Fibroblast of skin of abdomen (primary cell): Measurements from ENCODE around the gene RFC3.
"Not testable (repeated sequence)": the region's sequence is repeated elsewhere in the genome, so short reads cannot be mapped to it uniquely, and the experiment has no call there.

Source experiments
- DNase-seq: peaks from one replicate; pipeline ENCODE4 v3.0.0-alpha.2; 2013

Gene RFC3

DNA sequence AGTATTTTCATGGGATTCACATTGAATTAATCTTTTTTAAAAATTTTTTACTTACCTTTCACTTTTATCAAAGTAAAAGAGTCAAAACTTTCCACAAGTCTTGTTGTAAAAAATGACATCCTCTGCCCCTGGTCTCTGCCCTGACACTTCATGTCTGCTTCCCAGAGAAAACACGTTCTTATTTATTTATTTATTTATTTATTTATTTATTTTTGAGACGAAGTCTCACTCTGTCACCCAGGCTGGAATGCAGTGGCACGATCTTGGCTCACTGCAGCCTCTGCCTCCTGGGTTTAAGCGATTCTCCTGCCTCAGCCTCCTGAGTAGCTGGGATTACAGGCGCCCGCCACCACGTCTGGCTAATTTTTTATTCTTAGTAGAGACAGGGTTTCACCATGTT, 5.1 kb upstream of the RFC3 start:
- not testable (repeated sequence) for DNase-seq

GRCh38 chr13:33815011-33815550, 2.9 kb upstream of the RFC3 start:
- DNase-seq = no peak

DNA sequence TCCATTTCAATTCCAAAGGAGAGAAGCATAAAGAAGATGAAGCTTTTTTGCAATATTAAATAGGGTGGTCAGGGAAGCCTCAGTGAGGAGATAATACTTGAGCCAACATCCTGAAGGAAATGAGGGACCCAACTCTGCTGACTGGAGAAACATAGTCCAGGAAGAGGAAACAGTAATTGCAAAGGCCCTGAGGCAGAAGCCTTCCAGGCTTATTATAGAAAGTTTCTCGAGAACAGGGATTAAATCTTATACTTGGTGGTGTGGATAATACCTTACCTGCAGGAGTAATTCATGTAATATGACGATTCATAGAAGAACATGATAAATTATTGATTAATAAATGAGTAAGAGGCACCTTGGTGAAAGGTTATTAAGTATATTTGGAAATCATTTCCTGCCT, 1.0 kb upstream of the RFC3 start:
- DNase-seq = no peak

DNA sequence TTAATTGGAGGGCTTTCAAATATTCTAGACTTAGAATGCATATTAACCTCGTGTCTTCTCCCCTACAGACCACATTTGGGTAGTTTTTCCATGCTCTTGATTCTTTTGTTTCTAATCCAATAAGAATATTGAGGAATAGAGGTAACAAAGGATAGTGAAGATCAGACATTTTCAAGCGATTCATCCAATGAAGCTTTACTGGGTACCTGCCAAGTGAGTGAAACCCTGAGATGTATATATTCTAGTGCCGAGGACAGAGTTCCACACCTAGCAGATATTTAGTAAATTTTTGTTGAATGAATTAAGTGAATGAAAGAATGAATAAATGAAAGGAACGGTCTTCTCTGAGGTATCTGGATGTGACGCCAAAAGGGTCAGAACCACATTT, 442 bp upstream of the RFC3 start:
- DNase-seq = peak; percentile 2

- DNase-seq = no peak
Observed at GRCh38 chr13:33825083-33825482, 7.1 kb downstream of the RFC3 start.

DNA sequence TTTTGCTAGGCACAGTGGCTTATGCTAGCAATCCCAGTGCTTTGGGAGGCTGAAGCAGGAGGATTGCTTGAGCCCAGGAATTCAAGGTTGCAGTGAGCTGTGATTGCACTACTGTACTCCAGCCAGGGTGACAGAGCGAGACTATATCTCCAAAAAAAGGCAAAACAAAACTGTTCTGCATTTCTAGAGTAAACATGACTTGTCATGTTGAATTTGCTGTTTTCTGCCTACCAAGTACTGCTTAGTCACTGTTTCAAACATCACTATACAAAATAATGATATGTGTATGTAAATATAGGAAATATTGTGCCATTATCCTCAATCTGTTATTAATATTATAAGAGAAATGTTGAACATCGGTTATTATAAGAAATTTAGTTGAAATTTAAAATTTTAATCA, 9.2 kb downstream of the RFC3 start:
- no peak for DNase-seq

DNA sequence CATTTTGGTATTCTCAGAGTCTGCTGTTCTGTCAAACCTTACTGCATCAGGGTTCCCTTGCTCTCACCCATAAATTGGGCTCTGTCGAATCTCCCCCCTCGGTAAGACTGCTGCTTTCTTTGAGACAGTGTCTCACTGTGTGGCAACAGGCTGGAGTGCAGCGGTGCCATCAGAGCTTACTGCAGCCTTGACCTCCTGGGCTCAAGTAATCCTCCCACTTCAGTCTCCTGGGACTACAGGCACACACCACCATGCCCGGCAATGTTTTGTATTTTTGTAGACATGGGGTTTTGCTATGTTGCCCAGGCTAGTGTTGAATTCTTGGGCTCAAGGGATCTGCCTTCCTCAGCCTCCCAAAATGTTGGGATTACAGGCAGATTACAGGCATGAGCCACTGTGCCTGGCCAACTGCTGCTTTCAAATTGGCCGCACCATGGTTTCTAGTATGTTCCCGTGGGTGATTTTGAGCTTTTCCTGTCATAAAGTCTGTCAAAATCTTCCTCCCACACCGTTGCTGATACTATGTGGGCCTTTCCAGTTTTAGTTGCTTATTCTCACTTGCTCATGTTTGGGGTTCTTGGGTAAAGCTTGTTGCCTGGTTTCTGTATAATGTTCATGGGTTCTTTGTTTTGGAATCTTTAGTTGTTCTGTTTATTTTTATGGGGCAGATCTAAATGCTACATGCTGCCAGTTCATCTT, 10.6 kb downstream of the RFC3 start:
- no peak for DNase-seq

DNA sequence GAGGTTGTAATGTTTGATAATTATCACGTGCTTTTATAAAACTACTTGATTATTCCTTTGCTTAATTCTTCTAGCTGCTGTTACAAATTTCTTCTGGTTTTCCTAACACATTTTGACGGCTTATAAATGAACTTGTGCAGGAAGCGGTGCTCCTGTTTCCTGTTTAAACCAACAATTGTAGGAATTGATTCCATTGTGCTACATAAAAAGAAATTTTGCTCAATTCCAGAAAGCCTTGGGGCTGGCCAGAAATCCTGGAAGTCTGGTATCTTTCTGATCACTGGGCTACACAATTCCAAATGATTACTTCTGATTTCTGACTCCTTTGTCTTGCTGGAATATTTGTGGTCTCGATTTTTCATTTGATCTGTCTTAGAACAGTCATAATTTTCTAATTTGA, 14.9 kb downstream of the RFC3 start:
- DNase-seq = no peak

DNA sequence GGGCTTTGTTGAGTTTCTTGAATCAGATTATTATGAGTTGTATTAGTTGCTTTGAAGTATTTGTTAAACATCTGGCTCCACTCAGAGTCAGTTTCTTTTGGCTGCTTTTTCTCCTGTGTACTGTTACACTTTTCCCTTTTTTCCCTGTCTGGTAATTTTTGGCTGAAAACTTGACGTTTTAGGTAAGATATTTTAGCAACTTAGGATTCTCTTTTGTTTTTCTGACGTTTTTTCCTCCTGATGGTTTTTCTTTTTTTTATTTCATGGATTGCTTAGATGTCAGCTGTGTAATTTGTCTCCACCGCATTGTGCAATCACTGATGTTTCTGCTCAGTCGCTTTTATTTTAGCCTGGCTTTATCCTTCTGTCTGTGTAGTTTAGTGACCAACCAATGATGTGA, 20.7 kb downstream of the RFC3 start:
- peak; percentile 28 for DNase-seq

- no peak for DNase-seq
Observed at GRCh38 chr13:33840402-33840801, 22.5 kb downstream of the RFC3 start.

GRCh38 chr13:33842207-33842606, 24.3 kb downstream of the RFC3 start:
- no peak for DNase-seq

GRCh38 chr13:33842986-33843385, 25.0 kb downstream of the RFC3 start:
- no peak for DNase-seq

DNA sequence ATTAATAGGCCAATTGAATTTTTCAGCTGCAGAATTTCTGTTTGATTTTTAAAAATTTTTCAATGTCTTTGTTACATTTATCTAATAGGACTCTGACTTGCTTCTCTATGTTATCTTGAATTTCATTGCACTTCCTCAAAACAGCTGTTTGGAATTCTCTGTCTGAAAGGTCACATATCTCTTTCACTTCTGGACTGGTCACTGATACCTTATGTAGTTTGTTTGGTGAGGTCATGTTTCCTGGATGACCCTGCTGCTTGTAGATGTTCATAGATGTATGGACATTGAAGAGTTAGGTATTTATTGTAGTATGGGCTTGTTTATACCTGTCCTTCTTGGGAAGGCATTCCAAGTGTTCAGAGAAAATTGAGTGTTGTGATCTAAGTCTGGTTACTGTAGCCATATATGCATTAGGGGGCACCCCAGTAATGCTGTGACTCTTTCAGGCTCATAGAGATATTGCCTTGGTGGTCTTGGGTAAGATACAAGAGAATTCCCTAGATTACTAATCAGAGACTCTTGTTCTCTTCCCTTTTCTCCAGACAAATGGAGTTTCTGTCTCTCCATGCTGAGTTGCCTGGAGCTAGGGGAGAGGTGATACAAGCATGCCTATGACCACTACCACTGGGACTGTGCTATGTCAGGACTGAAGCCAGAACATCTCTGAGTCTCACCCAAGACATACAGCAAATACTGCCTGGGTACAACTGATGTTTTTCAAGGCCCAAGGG, 27.8 kb downstream of the RFC3 start:
- no peak for DNase-seq

- DNase-seq = no peak
Observed at GRCh38 chr13:33846303-33847062, 28.5 kb downstream of the RFC3 start.

GRCh38 chr13:33849211-33849610, 31.3 kb downstream of the RFC3 start:
- no peak for DNase-seq

GRCh38 chr13:33855371-33855895, 37.5 kb downstream of the RFC3 start:
- no peak for DNase-seq

GRCh38 chr13:33859691-33860303, 41.8 kb downstream of the RFC3 start:
- DNase-seq = no peak

DNA sequence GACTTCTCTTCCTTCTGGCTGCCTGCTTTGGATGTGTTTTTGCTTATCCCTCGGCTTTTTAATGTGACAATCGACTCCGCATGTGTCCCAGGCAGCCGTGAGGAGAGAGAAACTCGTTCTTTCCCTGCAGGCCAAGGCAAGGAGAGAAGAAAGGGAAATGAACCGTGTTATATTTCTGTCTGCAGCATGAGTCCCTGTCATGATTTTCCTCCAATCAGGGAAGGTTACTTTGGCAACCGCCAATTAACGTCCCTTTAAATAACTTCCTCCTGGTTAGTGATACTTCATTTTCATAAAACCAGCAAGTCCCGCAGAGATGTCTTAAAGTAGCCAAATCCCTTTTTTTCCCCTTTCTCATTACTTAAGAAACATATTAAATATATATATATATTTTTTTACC, 42.6 kb downstream of the RFC3 start:
- no peak for DNase-seq

DNA sequence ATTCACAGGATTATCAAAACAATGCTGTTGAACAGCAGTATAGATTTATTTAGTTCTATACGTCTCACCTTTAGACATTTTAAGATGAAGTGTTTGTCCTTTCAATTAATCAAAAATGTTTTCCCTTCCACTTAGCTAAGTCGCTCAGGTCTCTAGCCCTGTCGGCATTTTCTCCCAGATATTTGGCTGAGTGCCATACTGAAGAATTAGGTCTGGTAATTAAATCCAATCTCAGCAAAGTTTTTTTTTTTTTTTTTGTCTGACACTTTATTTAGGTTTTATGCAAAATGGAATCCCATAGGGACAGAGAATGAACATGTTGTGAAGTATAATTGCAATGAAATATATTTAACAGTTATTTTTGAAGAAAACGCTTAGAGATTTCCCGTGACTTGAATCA, 44.1 kb downstream of the RFC3 start:
- no peak for DNase-seq

DNA sequence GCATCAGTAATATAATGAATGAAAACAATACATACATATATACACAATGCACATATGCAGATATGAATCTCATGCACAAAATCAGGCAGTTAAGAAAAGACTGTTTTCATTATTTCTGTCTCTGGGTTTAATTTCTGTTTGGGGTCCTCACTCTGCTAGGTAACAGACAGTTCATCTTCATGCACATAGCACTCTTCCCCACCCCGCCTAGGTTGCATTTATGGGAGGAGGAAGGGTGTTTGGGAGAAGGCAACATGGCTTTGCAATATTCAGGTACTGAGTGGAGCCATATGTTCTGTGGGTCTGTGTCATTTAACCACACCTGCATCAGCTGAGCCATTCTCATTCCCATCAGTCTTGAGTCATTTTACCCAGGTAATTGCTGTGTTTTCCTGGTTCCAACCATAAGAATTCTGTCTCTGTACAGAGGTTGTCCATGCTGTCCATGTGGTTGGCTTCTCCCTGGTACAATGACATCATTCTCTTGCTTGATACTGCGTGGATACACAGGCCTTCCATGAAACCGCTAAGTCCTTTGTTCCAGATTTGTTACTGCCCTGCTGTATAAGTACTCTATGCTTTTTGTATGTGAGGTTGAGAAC, 45.3 kb downstream of the RFC3 start:
- no peak for DNase-seq

DNA sequence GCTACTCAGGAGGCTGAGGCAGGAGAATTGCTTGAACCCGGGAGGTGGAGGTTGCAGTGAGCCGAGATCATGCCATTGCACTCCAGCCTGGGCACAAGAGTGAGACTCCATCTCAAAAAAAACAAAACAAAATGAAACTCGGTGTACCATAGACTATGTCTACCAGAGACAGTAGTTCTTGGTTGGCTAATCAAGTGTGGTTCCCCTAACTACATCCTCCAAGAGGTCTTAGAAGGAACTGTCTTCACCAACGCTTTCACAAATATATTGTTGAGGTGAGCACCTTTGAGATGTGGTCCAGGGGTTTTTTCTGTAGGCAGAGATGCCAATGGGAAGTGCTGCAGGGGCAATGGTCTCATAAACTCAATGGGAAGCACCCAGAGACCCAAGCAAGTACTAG, 48.0 kb downstream of the RFC3 start:
- DNase-seq = no peak

DNA sequence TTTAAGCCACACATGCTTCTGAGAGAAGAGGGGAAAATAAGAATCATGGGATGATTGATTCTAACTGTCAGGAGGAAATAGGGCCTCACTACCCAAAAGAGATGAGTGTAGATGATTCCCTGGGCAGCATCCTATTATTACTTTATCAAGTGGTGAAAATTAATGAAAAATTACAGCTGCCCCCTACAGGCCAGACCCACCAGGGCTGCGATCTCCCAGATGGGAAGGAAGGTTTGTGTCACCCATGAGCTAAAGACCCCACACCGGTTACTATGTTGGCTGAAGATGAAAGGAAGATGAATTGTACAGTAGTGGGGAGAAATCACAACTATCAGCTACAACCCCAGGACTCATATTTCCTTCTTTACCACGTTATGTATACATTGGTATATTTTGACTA, 49.5 kb downstream of the RFC3 start:
- no peak for DNase-seq
